SK-N-SH treated with all-trans-retinoic acid at 6 μM for 48 hours (cell line): ENCODE results near the gene GRM7.

ENCODE experiments used
- CREB5 ChIP-seq: fragments of 250-450 bp; sonication (Bioruptor Pico); IDR thresholded peaks from 2 replicates; pipeline ENCODE4 v1.5.1; 2020; ENCODE audit warnings: low read depth, mild to moderate bottlenecking, moderate library complexity
- ESRRG ChIP-seq: fragments of 250-450 bp; sonication (Bioruptor Pico); IDR thresholded peaks from 2 replicates; pipeline ENCODE4 v1.6.1; 2021; ENCODE audit warnings: mild to moderate bottlenecking
- GLIS3 ChIP-seq: fragments of 250-450 bp; sonication (Bioruptor Pico); IDR thresholded peaks from 2 replicates; pipeline ENCODE4 v1.5.0; 2020; ENCODE audit warnings: mild to moderate bottlenecking, moderate library complexity
- OSR1 ChIP-seq: fragments of 250-450 bp; sonication (Bioruptor Pico); IDR thresholded peaks from 2 replicates; pipeline ENCODE4 v1.8.0; 2022; ENCODE audit warnings: moderate library complexity, mild to moderate bottlenecking, inconsistent platforms
- PATZ1 ChIP-seq: fragments of 250-450 bp; sonication (Bioruptor Pico); IDR thresholded peaks from 2 replicates; pipeline ENCODE4 v1.8.0; 2020; ENCODE audit warnings: mild to moderate bottlenecking, moderate library complexity, borderline replicate concordance
- TOX ChIP-seq: fragments of 250-450 bp; sonication (Bioruptor Pico); IDR thresholded peaks from 2 replicates; pipeline ENCODE4 v1.8.0; 2021; ENCODE audit warnings: mild to moderate bottlenecking, moderate library complexity, borderline replicate concordance
- ZNF70 ChIP-seq: fragments of 450-650 bp; formaldehyde crosslinking; IDR thresholded peaks from 2 replicates; pipeline ENCODE4 v1.5.0; 2020; ENCODE audit warnings: mild to moderate bottlenecking, moderate library complexity

GRCh38 chr3:7745711-7746110 lies 884.8 kb downstream of the GRM7 start:
- TF ChIP-seq ZNF70 (no peak), GLIS3 (CRISPR knock-in tag) (no peak), ESRRG (no peak), CREB5 (CRISPR knock-in tag) (no peak), OSR1 (CRISPR knock-in tag) (no peak), TOX (CRISPR knock-in tag) (no peak), PATZ1 (CRISPR knock-in tag) (no peak)
